Measurements from ENCODE around the gene RIPK4. TPM values are rescaled to one million over a fixed set of nuclear protein-coding genes. Genes with fewer than 3 reads are reported as not detected.

The RIPK4 gene
- total and polyA plus RNA-seq, 2 of the 13 experiments (the other 11 are each of a cell fraction or from before 2014, with no cell fraction given), result 3.1 to 4.9 TPM

- ATAC-seq, result no peak
- Histone ChIP-seq H3K4me3 (replicated peaks in 1 of 3; ENCODE audit: insufficient read depth in 1 of 3, low read depth in 2 of 3, low read length in 3 of 3) (peak overlapping the region in 2 of 3 experiments; percentile 19 to 68; a peak in 2 of 6 replicates), H3K27ac (ENCODE audit: extremely low read length, insufficient read depth, low read length) (no peak overlapping the region), H3K79me2 (ENCODE audit: insufficient read depth, low read length) (peaks cover 18% of the 10 kb centered on the region), H3K4me1 (ENCODE audit: insufficient read depth, low read length) (peaks cover 66% of the 10 kb centered on the region), H3K36me3 (replicated peaks in 1 of 2; ENCODE audit: control insufficient read depth in 1 of 2, insufficient read depth in 2 of 2, low read length in 2 of 2) (no peaks in the 10 kb centered on the region), H3K9ac (ENCODE audit: insufficient read depth, low read depth, low read length) (peak overlapping the region; percentile 59; the same call in 1 of the 2 replicates), H3K9me3 (ENCODE audit: low read length) (no peaks in the 10 kb centered on the region), H3K27me3 (ENCODE audit: control insufficient read depth in 1 of 2, insufficient read depth in 2 of 2, low read length in 2 of 2) (peaks cover 4 to 46% of the 10 kb centered on the region in 2 experiments; a peak in 4 of 5 replicates), H3K4me2 (ENCODE audit: low read depth, low read length) (peak overlapping the region; percentile 97), H4K20me1 (ENCODE audit: insufficient read depth, low read length) (peaks cover 15% of the 10 kb centered on the region), H2AFZ (ENCODE audit: low read length) (no peak overlapping the region)
- no peak for FAIRE-seq
- BruUV-seq (replicated peaks), result no TSS peak
- in situ Hi-C loops (cut with HindIII; ENCODE audit: extremely low pct_ligation_motif_present, low pct_unique_long_range_greater_than_20kb) (loop anchor here (5.0 kb wide), 2 partner anchors 52 to 102 kb away; no protein-coding TSS in a partner anchor), intact Hi-C loops (cut with micrococcal nuclease; ENCODE audit: unreplicated experiment) (loop anchor here (2.0 to 5.0 kb wide), 5 partner anchors 19 to 91 kb away; no protein-coding TSS in a partner anchor)
- WGBS (ENCODE audit: low lambda C conversion rate), result 41% methylated on average over 6 of the region's 7 CpGs
- ChIA-PET CTCF (ENCODE audit: low intra/inter-chr PET ratio, low total read pairs) (no interaction called here), POLR2A (interaction anchor here (1.3 to 8.1 kb wide), 5 partner anchors 8 to 91 kb away, joined by 6 to 106 read pairs (median 11); no protein-coding TSS in a partner anchor)
- no peak for DNase-seq (ENCODE audit: low spot score)
- no peak for TF ChIP-seq REST (IDR thresholded peaks at IDR 0.05; ENCODE audit: borderline replicate concordance in 1 of 2, low read depth in 1 of 2, low read length in 2 of 2)
- TF ChIP-seq ZNF646 (CRISPR knock-in tag; IDR thresholded peaks at IDR 0.05), result no peak
- no peak for TF ChIP-seq SKIL (CRISPR knock-in tag; IDR thresholded peaks at IDR 0.05; ENCODE audit: borderline replicate concordance)
- TF ChIP-seq ARID4A (CRISPR knock-in tag; IDR thresholded peaks at IDR 0.05; ENCODE audit: borderline replicate concordance), result no peak
- no peak for TF ChIP-seq SOX6 (IDR thresholded peaks at IDR 0.05)
- no peak for TF ChIP-seq SOX6 (CRISPR knock-in tag; IDR thresholded peaks at IDR 0.05)
Observed at GRCh38 chr21:41769521-41769920, 2.7 kb upstream of the RIPK4 start.
